ENCODE measurements around the gene ATP6V1G3. TPM values are rescaled to one million over a fixed set of nuclear protein-coding genes. Genes with fewer than 3 reads are reported as not detected.

Gene ATP6V1G3
- total and polyA plus RNA-seq, 11 donors = not detected

DNA sequence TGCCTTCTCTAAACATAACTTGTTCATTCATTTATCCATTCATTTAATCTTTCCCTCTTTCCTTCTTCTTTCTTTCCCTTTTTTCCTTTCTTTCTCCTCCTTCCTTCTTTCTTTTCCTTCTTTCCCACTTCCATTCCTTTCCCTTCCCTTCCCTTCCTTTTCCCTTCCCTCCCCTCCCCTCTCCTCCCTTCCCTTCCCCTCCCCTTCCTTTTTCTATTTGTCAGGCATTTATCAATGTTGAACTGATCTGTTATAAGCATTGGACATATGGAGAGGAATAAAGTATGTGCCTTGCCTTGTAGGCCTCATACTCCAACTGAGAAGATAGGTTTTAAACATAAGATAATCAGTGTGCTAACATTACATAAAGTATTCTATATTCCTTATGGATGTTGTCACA lies 23.7 kb upstream of the ATP6V1G3 start:
- Histone ChIP-seq H3K27me3 (no peaks in the 10 kb centered on the region), H3K9me3 (no peaks in the 10 kb centered on the region), H3K4me3 (no peak overlapping the region), H3K36me3 (no peaks in the 10 kb centered on the region), H3K4me1 (peaks cover 0 to 9% (median 0%) of the 10 kb centered on the region in 12 donors), H3K27ac (no peak overlapping the region)
- DNase-seq (no peak), ATAC-seq (no peak)
- TF ChIP-seq, protein P1, sequence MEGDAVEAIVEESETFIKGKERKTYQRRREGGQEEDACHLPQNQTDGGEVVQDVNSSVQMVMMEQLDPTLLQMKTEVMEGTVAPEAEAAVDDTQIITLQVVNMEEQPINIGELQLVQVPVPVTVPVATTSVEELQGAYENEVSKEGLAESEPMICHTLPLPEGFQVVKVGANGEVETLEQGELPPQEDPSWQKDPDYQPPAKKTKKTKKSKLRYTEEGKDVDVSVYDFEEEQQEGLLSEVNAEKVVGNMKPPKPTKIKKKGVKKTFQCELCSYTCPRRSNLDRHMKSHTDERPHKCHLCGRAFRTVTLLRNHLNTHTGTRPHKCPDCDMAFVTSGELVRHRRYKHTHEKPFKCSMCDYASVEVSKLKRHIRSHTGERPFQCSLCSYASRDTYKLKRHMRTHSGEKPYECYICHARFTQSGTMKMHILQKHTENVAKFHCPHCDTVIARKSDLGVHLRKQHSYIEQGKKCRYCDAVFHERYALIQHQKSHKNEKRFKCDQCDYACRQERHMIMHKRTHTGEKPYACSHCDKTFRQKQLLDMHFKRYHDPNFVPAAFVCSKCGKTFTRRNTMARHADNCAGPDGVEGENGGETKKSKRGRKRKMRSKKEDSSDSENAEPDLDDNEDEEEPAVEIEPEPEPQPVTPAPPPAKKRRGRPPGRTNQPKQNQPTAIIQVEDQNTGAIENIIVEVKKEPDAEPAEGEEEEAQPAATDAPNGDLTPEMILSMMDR (IDR thresholded peaks at IDR 0.05) = no peak
- no peak for TF ChIP-seq POLR2A (IDR thresholded peaks at IDR 0.05)
- intact Hi-C loops (cut with DNase I) = no loop called here

GRCh38 chr1:198563583-198563982 lies 23.1 kb upstream of the ATP6V1G3 start:
- WGBS, 4 donors = 32 to 56% (median 50%) methylated on average over 1 of the region's 1 CpG
- intact Hi-C loops (cut with DNase I) = no loop called here
- Histone ChIP-seq H3K9me3 (no peaks in the 10 kb centered on the region), H3K4me1 (peaks cover 0 to 15% (median 0%) of the 10 kb centered on the region in 12 donors), H3K36me3 (no peaks in the 10 kb centered on the region), H3K27ac (no peak overlapping the region), H3K27me3 (no peaks in the 10 kb centered on the region), H3K4me3 (no peak overlapping the region)
- TF ChIP-seq, protein P1 (IDR thresholded peaks at IDR 0.05) = no peak
- no peak for TF ChIP-seq POLR2A (IDR thresholded peaks at IDR 0.05)
- no peak for DNase-seq
- no peak for ATAC-seq

- H3K27me3 ChIP-seq = no peaks in the 10 kb centered on the region
- H3K4me1 ChIP-seq = peaks cover 0 to 34% (median 0%) of the 10 kb centered on the region in 12 donors
- TF ChIP-seq, protein P1 (IDR thresholded peaks at IDR 0.05) = no peak
- TF ChIP-seq POLR2A (IDR thresholded peaks at IDR 0.05) = no peak
- no peak overlapping the region for H3K27ac ChIP-seq
- ATAC-seq (no peak), DNase-seq (peak in 1 of 5 donors; percentile 32)
- WGBS, 4 donors = 32 to 43% (median 41%) methylated on average over 2 of the region's 2 CpGs
- H3K9me3 ChIP-seq = no peaks in the 10 kb centered on the region
- intact Hi-C loops (cut with DNase I) = no loop called here
- no peak overlapping the region for H3K4me3 ChIP-seq
- H3K36me3 ChIP-seq = no peaks in the 10 kb centered on the region
Measured at GRCh38 chr1:198560161-198560560, 19.7 kb upstream of the ATP6V1G3 start.

DNA sequence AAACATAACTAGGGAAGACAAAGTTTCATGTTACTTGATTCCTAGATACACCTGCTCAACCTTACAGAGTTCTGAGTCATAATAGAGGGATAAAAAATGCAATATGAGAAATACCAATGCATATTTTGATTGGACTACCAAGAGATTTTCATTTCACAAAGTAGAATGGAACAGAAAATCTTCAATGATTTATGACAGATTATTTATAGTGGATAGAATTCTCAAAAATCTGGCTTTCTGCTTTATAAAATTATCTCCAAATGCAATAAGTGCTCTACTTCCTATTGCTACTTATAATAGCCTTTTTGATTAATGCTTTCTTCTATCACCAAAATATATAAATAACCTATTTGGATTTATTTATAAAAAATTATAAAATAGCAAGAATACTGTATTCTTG lies 18.9 kb upstream of the ATP6V1G3 start:
- H3K4me1 ChIP-seq = peaks cover 0 to 37% (median 0%) of the 10 kb centered on the region in 12 donors
- DNase-seq (no peak), ATAC-seq (no peak)
- no peaks in the 10 kb centered on the region for H3K27me3 ChIP-seq
- TF ChIP-seq, protein P1 (IDR thresholded peaks at IDR 0.05) = no peak
- no peak for TF ChIP-seq POLR2A (IDR thresholded peaks at IDR 0.05)
- H3K4me3 ChIP-seq = no peak overlapping the region
- H3K36me3 ChIP-seq = no peaks in the 10 kb centered on the region
- no peak overlapping the region for H3K27ac ChIP-seq
- no peaks in the 10 kb centered on the region for H3K9me3 ChIP-seq
- intact Hi-C loops (cut with DNase I) = no loop called here
